SIG-M5 treated with dmso at 0.1 percent for 504 hours (cell line): Measurements from ENCODE around the gene SULT1E1.

Experiments used
- DNase-seq: peaks from one replicate; lab custom pipeline; 2025; ENCODE audit not compliant: unreplicated experiment; lab: John Stamatoyannopoulos, UW

The SULT1E1 gene, protein sequence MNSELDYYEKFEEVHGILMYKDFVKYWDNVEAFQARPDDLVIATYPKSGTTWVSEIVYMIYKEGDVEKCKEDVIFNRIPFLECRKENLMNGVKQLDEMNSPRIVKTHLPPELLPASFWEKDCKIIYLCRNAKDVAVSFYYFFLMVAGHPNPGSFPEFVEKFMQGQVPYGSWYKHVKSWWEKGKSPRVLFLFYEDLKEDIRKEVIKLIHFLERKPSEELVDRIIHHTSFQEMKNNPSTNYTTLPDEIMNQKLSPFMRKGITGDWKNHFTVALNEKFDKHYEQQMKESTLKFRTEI

DNA sequence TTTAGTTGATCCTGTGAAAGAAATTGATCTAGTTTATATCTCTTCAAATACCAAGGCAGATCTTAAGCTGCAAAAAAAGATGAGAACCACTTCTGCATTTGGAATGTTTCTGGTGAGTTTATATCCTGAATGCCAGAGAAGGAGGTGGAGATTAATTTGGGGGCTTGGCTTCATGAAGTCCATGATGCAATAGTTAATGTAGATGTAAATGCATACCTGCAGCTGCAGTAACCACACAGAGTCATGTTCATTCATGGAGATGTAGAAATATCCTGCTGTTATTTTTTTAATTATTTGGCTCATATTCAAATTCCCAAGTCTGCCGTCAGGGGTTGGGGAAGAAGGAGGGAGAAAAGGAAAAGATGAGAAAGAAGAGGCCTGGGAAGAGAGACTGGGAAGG lies at the start of gene SULT1E1:
Gene SULT1E1 (minus strand): TSS at position 94 of the 400 bp plus-strand sequence. CDS start 2,501 bp downstream, outside the sequence.
- no peak for DNase-seq

DNA sequence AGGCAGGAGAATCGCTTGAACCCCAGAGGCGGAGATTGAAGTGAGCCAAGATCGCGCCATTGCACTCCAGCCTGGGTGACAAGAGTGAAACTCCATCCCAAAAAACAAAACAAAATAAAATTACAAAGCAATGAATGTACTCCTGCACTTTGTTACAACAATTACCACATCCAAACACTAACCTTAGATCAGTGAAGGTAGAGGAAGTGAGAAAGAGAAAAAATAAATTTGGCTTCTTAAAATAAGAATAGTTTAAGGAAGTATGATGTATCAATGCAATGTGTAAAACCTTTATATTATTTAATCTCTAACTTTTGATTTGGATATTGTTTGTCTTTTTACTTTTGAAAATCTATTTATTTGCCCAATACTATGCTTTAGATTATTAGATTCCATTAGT lies 49.2 kb upstream of the SULT1E1 start:
- DNase-seq, result peak; percentile 0

DNA sequence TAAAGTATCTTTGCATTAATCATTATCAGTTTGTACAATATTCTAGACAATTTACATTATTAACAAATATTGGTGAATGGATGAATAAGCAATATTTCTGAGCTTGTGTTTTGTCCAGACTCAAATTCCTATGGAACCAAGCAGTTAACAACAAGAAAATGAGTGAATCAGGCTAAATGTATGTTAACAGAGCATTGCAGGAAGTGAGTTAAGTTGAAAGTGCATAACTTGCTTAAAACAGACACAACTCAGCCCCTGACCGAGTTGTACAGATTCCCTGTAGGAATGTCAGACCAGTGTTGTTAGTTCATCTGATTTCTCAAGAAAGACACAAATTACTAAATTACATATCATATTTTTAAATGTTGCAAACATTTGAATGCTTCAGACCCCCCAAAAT lies 47.2 kb upstream of the SULT1E1 start:
- DNase-seq, result no peak

DNA sequence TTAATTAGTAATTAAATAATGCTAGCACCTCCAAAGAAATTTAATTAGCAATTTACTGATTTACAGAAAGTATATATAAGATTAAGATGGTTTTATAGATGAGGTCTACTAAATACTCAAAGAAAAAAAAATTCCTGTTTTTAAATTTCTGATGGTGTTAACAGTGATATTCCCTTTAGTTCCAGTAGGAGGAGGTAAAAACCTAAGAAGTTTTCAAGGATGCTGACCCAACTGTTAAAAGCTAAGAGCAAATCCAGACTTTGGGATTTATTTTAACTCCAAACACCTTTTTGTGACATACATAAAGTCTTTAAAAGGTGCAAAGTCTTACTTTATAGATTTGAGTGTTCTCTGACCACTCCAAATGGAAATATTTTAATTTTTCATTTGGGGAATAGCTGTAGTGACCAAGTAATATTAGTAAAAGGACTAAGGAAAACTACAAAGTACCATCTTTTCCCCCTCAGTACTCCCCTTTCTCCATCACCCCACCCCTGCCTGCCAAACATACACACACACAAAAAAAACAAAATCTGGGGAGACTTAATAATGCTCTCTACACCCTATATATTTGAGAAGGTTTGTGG lies 36.7 kb upstream of the SULT1E1 start:
- peak; percentile 26 for DNase-seq

DNA sequence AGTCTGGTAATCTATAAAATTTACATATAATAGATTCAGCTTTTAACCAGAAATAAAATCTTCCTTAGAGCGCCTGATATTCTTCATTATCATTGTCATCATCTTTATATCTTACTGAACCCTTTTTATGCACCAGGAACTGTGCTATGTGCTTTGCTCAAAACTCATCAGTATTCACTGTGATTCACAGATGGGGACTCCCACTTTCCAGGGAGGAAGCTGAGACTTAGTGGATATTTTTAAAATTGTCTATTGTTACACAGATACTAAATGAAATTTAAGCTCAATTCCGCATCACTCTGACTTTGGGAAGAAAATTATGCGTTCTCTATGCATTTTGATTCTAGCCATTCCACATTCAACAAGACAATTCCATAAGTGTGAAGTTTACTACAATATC lies 34.8 kb upstream of the SULT1E1 start:
- DNase-seq, result no peak

DNA sequence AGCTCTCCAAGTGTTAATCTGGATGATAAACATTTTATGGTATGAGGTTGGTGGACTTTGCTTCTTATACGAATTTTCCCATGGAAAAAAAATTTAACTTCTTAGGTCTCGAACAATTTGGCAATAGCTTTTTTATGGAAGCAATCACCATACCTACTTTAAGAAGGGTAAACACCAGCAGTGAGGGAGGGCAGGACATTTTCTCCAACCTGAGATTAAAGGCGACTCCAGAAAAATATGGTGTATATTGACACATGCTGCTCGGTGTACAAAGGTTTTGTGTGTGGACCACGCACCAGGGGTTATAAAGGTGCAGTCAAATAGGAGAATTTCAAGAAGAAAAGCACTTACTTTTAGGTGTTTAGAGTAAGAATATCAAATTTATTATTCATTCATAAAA lies 34.2 kb upstream of the SULT1E1 start:
- no peak for DNase-seq

DNA sequence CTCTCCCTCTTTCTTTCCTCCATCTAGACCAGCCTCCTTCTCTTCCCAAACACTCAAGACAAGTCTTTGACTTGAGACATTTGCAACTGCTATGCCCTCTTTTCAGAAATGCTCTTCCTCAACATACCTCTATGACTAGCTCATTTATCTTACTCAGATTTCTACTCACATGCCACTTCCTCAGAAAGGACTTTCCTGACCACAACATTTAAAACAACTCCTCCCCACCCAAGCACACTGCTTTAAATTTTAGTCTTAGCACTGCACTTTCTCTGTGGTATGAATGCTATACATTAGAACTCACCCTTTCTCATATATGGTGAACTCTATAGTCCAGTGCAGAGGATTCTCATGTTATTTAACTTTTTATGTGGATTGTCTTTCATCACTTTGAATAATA lies 28.4 kb upstream of the SULT1E1 start:
- DNase-seq, result no peak

DNA sequence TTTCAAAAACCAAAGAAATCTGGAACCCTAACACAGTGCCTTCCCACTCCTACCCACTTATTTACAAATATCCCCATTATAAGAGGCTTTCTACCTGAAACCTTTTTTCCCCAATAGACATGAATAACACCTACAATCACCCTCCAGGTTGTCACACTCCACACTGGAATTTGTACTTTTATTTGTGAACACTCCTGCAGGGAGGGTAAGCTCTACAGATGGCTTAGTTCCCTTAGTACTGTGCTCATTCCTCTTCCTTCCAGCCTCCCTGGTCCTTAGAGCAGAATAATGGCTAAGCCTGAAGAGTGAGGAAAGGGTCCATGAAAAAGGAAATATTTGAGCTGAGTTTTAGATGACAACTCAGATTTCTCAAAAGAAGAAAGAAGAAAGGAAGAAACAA lies 22.2 kb upstream of the SULT1E1 start:
- DNase-seq, result no peak

DNA sequence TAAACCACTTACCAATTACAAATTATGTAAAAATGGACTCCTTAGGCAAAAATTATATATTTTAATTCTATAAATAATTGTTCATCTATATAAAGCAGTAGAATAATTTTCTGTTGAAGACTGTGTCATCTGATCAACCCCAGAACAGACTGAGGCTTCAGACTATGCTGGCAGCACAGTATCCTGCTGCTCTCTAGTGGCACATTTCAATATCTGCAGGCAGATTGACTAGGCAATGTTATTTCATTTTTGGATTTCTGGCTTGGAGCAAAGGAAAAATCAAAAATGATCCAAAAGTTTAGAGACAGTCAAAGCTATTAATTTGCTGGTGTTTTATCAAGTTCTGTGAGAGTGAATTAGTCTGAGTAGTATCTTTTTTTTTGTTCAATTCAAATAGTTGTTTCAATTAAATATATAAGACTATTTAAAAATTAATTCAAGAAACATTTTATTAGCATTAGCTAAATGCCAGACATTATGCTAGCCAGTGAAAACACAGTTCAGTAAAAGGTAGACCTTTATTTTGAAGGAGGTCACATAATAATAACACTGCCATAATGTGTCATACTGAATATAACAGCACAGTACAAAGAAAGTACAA lies 21.3 kb upstream of the SULT1E1 start:
- peak; percentile 30 for DNase-seq

DNA sequence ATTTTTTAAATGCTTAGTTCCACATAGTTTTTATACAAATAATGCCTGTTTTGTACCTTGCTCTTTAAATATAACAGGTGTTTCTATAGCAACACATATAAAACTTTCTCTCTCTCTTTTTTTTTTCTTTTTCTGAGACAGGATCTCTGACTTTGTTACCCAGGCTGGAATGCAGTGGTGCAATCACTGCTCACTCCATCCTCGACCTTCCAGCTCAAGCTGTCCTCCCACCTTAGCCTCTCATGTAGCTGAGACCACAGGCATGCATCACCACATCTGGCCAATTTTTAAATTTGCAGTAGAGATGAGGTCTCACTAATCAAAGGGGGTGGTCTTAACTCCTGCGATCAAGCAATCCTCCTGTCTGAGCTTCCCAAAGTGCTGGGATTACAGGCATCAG lies 18.3 kb upstream of the SULT1E1 start:
- no peak for DNase-seq

DNA sequence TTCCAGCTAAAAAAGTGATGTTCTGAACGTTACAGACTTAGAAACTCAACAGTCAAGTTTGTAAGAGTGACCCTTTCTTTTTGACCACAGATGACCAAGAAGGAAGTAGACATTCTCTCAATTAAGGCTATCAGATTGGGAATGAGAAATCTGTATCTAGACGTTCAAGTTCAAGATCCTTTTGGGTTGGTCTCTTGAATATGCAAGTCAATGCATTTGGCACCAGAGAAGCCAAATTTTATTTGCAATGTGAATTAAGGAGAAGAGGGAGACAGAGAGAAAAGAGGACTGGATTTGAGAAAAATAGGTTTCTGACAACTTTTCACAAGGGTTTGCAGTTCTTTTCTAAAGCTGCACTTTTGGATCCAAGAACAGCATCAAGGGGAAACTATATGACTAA lies 17.5 kb upstream of the SULT1E1 start:
- DNase-seq, result no peak

DNA sequence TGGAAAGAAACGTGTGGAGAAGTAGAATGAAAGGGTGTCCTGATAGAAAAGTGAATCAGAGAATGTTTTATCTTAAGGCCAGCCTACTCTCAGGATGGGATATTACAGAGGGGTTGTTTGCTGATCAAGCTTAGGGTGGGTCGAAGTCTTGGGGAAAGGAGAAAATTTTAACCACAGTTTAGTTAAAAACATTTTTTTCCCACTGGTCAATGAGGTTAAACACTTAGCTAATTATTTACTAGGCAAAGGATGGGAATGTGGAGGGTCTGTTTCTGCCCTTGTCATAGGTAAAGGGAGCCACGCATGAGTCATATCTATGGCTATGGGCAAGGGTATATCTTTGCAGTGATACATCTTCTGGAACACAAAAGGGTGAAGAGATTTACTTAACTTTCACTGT lies 16.1 kb upstream of the SULT1E1 start:
- DNase-seq, result no peak

DNA sequence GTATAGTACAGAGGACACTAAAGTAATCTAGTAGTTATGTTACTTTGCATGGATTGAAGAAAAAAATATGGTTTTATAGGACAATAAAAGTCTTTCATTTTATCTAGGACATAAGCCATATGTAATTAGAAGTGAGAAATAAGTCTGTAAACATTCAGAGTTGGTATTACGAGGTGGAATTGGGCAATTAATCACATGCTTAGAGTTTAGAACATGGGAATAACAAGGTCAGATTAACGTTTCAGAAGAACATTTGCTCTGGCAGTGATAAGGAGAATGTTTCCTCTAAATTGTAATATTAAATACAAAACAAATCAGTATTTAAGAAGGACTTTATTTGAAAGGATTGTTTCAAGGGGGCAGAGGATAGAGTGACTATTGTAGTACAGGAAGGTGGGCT lies 15.6 kb upstream of the SULT1E1 start:
- no peak for DNase-seq

DNA sequence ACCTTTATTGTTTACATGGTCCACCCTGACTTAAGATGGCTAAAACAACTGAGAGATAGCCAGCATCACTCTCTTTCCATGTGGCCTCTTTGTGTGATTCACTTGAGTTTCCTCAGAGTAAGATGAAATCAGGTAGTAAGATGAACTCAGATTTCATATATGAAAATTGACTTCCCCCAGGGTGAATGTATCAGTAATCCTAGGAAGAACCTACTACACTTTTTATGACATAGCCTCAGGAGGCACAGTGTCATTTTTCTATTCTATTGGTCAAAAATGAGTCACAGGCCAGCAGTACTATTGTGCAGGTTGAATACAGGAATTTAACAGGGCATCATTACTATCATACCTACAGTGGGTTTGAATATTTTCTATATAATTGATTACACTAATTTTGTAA lies 14.6 kb upstream of the SULT1E1 start:
- DNase-seq, result no peak

DNA sequence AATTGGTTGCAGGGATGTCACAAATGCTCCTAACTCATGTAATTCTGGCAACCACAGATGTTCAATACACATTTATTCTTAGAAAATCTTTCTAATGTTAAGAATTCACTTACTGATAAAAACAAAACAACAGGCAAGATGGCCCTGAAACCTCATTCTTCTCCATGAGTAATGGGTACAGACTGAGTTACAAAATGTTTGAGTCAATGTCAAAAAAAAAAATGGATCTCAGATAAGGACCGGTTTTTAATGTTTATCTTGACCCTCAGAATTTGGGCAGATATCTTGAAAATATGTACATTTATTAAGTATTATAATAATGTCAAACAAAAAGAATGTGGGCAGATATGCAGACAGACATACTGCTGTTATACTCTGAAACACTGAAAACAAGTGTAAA lies 1.8 kb upstream of the SULT1E1 start:
- DNase-seq, result no peak

DNA sequence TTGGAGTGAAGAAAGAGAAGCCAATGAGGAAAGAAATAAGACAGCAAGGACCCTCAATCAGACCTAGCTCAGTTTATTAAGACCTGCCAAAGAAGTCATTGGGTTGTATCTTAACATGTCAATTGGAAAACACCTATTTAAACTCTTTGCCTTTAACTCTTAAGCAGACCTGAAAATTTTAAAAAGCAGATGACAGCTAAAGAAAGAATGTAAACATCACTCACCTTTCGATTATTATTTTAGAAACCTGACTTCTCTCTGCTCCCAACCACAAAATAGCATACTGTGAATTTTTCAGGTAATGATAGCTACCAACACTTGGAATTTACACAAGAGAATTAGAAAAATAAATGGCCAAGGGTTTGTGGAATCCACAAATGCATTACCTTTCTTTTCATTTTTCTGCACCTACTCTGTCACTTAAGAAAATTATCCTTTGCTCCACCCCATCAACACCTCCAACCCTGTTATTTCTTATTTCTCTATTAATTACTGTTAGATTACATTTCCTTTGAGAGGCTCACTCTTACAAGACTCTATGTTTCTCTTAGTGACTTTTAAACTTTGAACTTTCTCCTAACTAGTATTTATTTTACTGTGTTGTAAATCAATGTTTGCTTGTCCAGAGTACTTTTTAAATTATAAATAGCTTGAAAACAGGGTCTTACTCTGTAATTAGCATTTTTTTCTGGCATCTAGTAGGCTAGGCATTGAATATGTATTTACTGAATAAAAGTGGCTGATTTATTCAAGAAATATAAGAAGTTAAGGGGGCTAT lies 765 bp upstream of the SULT1E1 start:
- DNase-seq, result no peak

DNA sequence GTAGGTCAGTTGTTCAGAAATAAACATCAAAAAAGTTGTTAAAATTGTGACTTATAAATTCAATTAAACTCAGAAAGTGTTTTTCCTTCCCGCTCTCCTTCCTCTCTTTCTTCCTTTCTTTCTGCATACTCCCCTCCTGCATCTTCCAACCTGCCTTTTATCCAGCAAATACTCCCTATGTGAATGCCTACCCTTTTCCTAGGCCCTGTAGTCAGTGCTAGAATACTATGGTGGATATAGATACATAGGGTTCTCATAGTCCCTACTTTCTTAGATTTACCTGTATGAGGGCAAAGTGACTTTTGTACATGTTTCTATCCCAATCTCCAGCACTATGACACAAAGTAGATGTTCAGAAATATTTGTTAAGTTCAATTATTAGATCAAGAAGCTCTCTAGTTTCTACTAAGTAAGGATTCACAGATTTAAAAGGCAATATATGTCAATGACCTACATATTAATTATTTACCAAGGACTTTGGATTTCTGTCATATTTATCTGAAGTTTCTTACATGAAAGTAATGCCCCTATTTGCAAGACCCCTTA lies 732 bp downstream of the SULT1E1 start:
- no peak for DNase-seq

DNA sequence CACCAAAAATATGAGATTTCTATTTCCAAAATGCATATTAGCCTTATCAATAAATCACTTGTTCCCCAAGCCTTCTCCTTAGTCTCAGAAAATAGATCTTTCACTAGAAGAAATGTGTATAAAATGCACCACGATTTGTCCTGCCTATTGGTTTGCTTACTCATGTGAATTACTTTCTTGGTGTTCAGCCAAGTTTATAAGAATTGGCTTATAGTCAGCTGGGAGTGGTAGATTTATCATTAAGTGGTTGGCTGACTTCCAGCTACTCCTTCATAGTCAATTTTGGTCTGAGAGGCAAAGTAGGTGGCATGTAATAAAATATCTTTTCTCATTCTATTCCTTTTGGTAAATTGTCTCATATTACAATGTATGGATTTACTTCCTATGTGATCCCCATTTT lies 1.3 kb downstream of the SULT1E1 start:
- no peak for DNase-seq

DNA sequence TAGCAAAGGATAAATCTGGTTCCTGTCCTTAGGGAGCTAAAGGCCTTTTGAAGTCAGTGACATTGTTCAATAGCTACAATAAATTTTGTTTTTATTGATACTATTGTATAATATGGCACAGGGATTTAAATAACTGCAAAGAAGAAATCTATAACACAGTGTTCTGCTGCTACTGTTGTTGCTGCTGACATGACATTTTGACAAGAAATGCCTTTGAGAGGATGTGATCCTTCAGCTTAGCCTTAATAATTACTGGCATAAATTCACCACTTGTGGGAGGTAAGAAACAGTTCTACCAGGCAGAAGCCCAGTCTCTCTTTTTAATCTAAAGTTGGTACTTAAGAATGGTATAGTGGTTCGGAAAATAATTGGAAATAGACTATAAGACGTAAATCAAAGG lies 4.1 kb downstream of the SULT1E1 start:
- DNase-seq, result no peak

DNA sequence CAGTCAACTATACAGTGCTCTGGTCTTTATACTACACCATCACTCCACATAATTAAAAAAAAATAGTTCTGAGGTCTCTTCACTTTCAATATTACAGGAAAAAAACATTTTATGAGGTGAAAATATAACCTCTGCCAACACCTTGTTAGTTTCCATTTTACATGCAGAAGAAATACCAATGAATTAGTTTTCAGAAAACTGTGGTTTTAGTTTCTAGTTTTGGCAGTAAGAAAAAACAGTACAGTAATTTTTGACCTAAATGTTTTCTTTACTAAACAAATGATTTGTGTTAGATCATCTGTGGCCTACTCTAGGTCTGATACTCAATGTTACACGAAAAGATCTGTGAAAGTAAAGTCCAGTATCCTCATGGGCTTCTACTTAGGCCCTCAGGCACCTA lies 10.0 kb downstream of the SULT1E1 start:
- DNase-seq, result no peak

DNA sequence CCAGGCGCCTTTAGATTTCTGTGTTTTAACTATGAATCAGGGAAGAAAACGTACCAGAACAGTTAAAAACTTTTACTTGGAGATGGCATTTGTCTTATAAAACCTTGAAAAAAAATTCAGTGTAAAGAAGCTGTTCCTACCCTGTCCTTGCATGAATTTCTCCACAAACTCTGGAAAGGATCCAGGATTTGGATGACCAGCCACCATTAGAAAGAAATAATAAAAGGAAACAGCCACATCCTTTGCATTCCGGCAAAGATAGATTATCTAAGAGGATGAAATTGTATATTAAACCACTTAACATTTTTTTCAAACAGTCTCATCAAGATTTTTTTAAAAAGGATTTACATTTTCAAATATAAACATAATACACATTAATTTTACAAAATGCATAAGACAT lies 10.6 kb downstream of the SULT1E1 start:
- DNase-seq, result no peak

DNA sequence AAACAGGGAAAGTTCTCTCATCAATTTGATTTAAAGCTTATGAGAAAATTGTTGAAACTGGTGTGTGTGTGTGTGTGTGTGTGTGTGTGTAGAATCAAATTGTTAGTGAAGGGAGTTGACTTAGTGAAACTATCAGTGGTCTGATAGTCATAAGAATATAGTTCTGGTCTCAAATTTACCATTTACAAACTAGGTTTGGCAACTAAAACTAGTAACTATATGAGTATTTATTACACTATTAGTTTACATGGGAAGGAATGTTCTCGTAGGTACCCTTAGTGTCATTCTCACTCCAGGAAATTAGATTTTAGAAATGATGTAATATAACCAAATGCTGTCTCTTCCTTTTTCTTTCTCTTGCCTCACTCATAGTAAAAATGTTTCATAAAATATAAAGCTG lies 11.9 kb downstream of the SULT1E1 start:
- DNase-seq, result no peak
